Loucy (cell line): Measurements from ENCODE around the gene GNAL.

Source experiments
- H2AFZ ChIP-seq: fragments of 200-600 bp; sonication (generic); 2 replicates; pipeline ENCODE4 v1.6.0; 2016; ENCODE audit warnings: antibody characterized with exemption, mild to moderate bottlenecking, low read length, moderate library complexity
- H3F3A ChIP-seq: fragments of 200-600 bp; 2 replicates; pipeline ENCODE4 v1.6.0; 2016; ENCODE audit warnings: antibody characterized with exemption, low read depth, mild to moderate bottlenecking
- H3K27me3 ChIP-seq: fragments of 200-600 bp; sonication (generic); 2 replicates; pipeline ENCODE4 v1.6.1; 2014; ENCODE audit warnings: low read length, mild to moderate bottlenecking; ENCODE audit not compliant: insufficient read depth, poor library complexity, severe bottlenecking
- H3K36me3 ChIP-seq: fragments of 200-600 bp; sonication (generic); 2 replicates; pipeline ENCODE4 v1.6.1; 2016; ENCODE audit warnings: low read length; ENCODE audit not compliant: insufficient read depth
- H3K4me1 ChIP-seq: fragments of 200-600 bp; sonication (generic); 2 replicates; pipeline ENCODE4 v1.5.1; 2014; ENCODE audit warnings: low read length, mild to moderate bottlenecking; ENCODE audit not compliant: insufficient read depth, poor library complexity, severe bottlenecking
- H3K4me2 ChIP-seq: fragments of 200-600 bp; sonication (generic); 2 replicates; pipeline ENCODE4 v1.6.0; 2014; ENCODE audit warnings: antibody characterized with exemption, low read length, low read depth, mild to moderate bottlenecking; ENCODE audit not compliant: poor library complexity, severe bottlenecking
- H3K4me3 ChIP-seq: fragments of 200-600 bp; sonication (generic); 2 replicates; pipeline ENCODE4 v1.5.1; 2014; ENCODE audit warnings: low read length, mild to moderate bottlenecking, mixed read lengths; ENCODE audit not compliant: poor library complexity, severe bottlenecking
- H3K79me2 ChIP-seq: fragments of 200-600 bp; sonication (generic); 2 replicates; pipeline ENCODE4 v1.6.1; 2014; ENCODE audit warnings: low read length; ENCODE audit not compliant: insufficient read depth
- H3K9ac ChIP-seq: fragments of 200-600 bp; sonication (generic); 2 replicates; pipeline ENCODE4 v1.6.0; 2014; ENCODE audit warnings: mild to moderate bottlenecking, low read depth, low read length, moderate library complexity; ENCODE audit not compliant: poor library complexity, severe bottlenecking
- H3K9me2 ChIP-seq: fragments of 200-600 bp; sonication (generic); replicated peaks from 2 replicates; pipeline ENCODE4 v1.6.1; 2016; ENCODE audit warnings: low read depth, low read length, mixed read lengths
- H3K9me3 ChIP-seq: fragments of 200-600 bp; sonication (generic); 2 replicates; pipeline ENCODE4 v1.6.1; 2014; ENCODE audit warnings: mild to moderate bottlenecking, antibody characterized with exemption, low read length, low read depth; ENCODE audit not compliant: insufficient read depth
- H4K20me1 ChIP-seq: fragments of 200-600 bp; sonication (generic); 2 replicates; pipeline ENCODE4 v1.6.0; 2014; ENCODE audit warnings: antibody characterized with exemption, low read length, mild to moderate bottlenecking; ENCODE audit not compliant: insufficient read depth, poor library complexity, severe bottlenecking
- CTCF ChIP-seq: fragments of 200-600 bp; sonication (generic); conservative IDR thresholded peaks from 2 replicates; pipeline ENCODE4 v1.5.1; 2014; ENCODE audit warnings: mild to moderate bottlenecking, antibody characterized with exemption, low read length
- EZH2phosphoT487 ChIP-seq: fragments of 200-600 bp; IDR thresholded peaks from 2 replicates; pipeline ENCODE4 v1.6.1; 2018; ENCODE audit warnings: antibody characterized with exemption, mild to moderate bottlenecking, moderate library complexity, borderline replicate concordance

Gene GNAL

GRCh38 chr18:11785444-11786055, 96.5 kb downstream of the GNAL start:
- no peaks in the 10 kb centered on the region for H3K36me3 ChIP-seq
- no peaks in the 10 kb centered on the region for H3K9me3 ChIP-seq
- H3F3A ChIP-seq, result no peaks in the 10 kb centered on the region
- TF ChIP-seq CTCF (no peak), EZH2phosphoT487 (no peak)
- no peak overlapping the region for H2AFZ ChIP-seq
- H3K9ac ChIP-seq, result no peak overlapping the region
- no peak overlapping the region for H3K4me3 ChIP-seq
- no peaks in the 10 kb centered on the region for H4K20me1 ChIP-seq
- no peaks in the 10 kb centered on the region for H3K79me2 ChIP-seq
- no peaks in the 10 kb centered on the region for H3K27me3 ChIP-seq
- H3K4me1 ChIP-seq, result no peaks in the 10 kb centered on the region
- no peak overlapping the region for H3K4me2 ChIP-seq
- H3K9me2 ChIP-seq, result no peaks in the 10 kb centered on the region

DNA sequence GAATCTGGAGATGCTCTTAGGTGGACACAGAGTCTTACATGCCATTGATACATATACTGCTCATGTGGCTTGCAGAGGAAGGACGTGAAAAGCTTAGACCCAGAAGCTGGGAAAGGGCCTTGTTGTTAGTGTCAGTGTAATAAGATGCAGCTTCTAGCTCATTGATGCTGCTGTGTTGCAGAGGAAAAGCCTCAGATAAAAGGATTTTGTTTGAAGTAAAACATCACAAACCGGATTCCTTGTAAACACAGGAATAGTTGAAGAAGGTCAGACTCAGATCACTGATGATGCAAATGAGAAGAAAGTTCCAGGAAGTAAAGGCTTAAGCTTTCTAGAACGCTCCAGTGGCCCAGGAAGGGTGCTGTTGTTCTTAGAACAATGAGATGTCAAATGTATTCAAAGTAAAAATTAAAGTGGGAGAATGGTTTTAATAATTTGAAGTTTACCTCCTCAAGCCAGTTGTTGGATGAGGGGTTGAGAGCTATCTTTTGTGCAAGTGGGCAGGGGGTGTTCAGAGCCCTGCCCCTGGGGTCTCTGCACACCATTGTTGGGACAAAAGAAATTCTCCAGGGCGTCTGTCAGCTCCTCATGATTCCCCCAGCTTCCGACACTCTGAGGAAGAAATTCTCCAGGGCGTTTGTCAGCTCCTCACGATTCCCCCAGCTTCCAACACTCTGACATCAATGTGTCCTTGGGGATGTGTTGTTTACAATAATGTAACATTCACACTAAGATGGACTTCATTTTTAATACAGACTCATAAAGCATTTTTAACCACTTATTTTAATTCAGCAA, 100.8 kb downstream of the GNAL start:
- H3K9ac ChIP-seq, result no peak overlapping the region
- H3F3A ChIP-seq, result no peaks in the 10 kb centered on the region
- H2AFZ ChIP-seq, result no peak overlapping the region
- H3K36me3 ChIP-seq, result no peaks in the 10 kb centered on the region
- no peaks in the 10 kb centered on the region for H3K9me2 ChIP-seq
- H3K4me3 ChIP-seq, result no peak overlapping the region
- no peaks in the 10 kb centered on the region for H3K27me3 ChIP-seq
- H3K79me2 ChIP-seq, result no peaks in the 10 kb centered on the region
- H4K20me1 ChIP-seq, result no peaks in the 10 kb centered on the region
- H3K4me2 ChIP-seq, result no peak overlapping the region
- TF ChIP-seq EZH2phosphoT487 (no peak), CTCF (no peak)
- H3K9me3 ChIP-seq, result no peaks in the 10 kb centered on the region
- no peaks in the 10 kb centered on the region for H3K4me1 ChIP-seq

DNA sequence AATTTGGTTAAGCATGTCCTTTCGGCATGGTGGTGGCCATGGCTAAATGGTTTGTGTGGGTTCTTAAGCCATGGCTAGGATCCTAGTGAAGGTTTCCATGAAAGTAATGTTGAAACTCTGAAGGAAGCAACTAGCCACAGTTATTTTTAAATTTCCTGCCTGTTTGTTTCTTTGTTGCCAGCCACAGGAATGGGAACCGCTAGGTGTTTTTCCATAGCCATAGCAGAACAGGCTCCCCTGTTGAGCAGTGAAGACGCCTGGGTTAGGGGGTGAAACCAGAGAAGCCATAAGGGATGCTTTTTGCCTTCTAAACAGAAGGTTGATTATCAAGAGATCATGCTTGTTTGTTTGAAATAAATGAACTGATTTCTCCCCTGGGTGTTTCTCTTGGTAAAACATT, 102.1 kb downstream of the GNAL start:
- H3K9me3 ChIP-seq, result no peaks in the 10 kb centered on the region
- H3K9me2 ChIP-seq, result no peaks in the 10 kb centered on the region
- no peaks in the 10 kb centered on the region for H3K79me2 ChIP-seq
- H3K9ac ChIP-seq, result no peak overlapping the region
- H3K27me3 ChIP-seq, result no peaks in the 10 kb centered on the region
- H3K36me3 ChIP-seq, result no peaks in the 10 kb centered on the region
- H3K4me1 ChIP-seq, result no peaks in the 10 kb centered on the region
- no peaks in the 10 kb centered on the region for H4K20me1 ChIP-seq
- TF ChIP-seq EZH2phosphoT487, result no peak
- TF ChIP-seq CTCF, result no peak
- H3K4me2 ChIP-seq, result no peak overlapping the region
- H2AFZ ChIP-seq, result no peak overlapping the region
- H3F3A ChIP-seq, result no peaks in the 10 kb centered on the region
- H3K4me3 ChIP-seq, result no peak overlapping the region
